Activated naive CD4-positive, alpha-beta T cell treated with anti-CD3 and anti-CD28 coated beads, Interleukin-2, amount 50 U/mL, for 24 hours (primary cell): ENCODE data around the gene B4GALNT1.

ENCODE experiments used
- H3K27ac Mint-ChIP-seq: one replicate; pipeline ENCODE4 v1.8.0; 2021; ENCODE audit warnings: mild to moderate bottlenecking, mixed read lengths
- H3K27me3 Mint-ChIP-seq: one replicate; pipeline ENCODE4 v1.8.0; 2021; ENCODE audit warnings: mixed read lengths
- H3K36me3 Mint-ChIP-seq: one replicate; pipeline ENCODE4 v1.8.0; 2021; ENCODE audit warnings: mixed read lengths
- H3K4me1 Mint-ChIP-seq: one replicate; pipeline ENCODE4 v1.8.0; 2021; ENCODE audit warnings: mixed read lengths
- H3K4me3 Mint-ChIP-seq: one replicate; pipeline ENCODE4 v1.8.0; 2021; ENCODE audit warnings: mild to moderate bottlenecking, mixed read lengths
- H3K9me3 Mint-ChIP-seq: one replicate; pipeline ENCODE4 v1.8.0; 2021; ENCODE audit warnings: mixed read lengths

Gene B4GALNT1

GRCh38 chr12:57607958-57608663, 24.9 kb downstream of the B4GALNT1 start:
- H3K27ac Mint-ChIP-seq, result peak overlapping the region; percentile 31
- H3K27me3 Mint-ChIP-seq, result peaks cover 1% of the 10 kb centered on the region
- H3K4me3 Mint-ChIP-seq, result no peak overlapping the region
- H3K9me3 Mint-ChIP-seq, result no peaks in the 10 kb centered on the region
- peaks cover 2% of the 10 kb centered on the region for H3K36me3 Mint-ChIP-seq
- H3K4me1 Mint-ChIP-seq, result peaks cover 29% of the 10 kb centered on the region

DNA sequence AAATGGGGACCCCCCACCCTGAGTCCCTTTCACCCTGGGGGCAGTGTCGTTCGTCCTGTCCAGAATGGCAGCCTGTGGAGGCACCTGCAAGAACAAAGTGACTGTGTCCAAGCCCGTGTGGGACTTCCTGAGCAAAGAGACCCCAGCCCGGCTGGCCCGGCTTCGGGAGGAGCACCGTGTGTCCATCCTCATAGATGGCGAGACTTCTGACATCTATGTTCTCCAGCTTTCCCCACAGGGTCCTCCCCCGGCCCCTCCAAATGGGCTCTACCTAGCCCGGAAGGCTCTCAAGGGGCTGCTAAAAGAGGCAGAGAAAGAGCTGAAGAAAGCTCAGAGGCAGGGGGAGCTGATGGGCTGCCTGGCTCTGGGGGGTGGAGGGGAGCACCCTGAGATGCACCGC, 26.2 kb downstream of the B4GALNT1 start:
- H3K36me3 Mint-ChIP-seq, result peaks cover 6% of the 10 kb centered on the region
- H3K4me3 Mint-ChIP-seq, result no peak overlapping the region
- H3K9me3 Mint-ChIP-seq, result no peaks in the 10 kb centered on the region
- H3K27ac Mint-ChIP-seq, result no peak overlapping the region
- H3K27me3 Mint-ChIP-seq, result peaks cover 1% of the 10 kb centered on the region
- H3K4me1 Mint-ChIP-seq, result peaks cover 35% of the 10 kb centered on the region

- Mint-ChIP-seq H3K4me1 (peaks cover 35% of the 10 kb centered on the region), H3K4me3 (no peak overlapping the region), H3K27ac (no peak overlapping the region), H3K27me3 (peaks cover 1% of the 10 kb centered on the region), H3K9me3 (no peaks in the 10 kb centered on the region), H3K36me3 (peaks cover 10% of the 10 kb centered on the region)
These were observed 26.6 kb downstream of the B4GALNT1 start for GRCh38 chr12:57606399-57606798.

- Mint-ChIP-seq H3K27me3 (peaks cover 1% of the 10 kb centered on the region), H3K4me3 (peak overlapping the region; percentile 85), H3K27ac (no peak overlapping the region), H3K9me3 (no peaks in the 10 kb centered on the region), H3K4me1 (peaks cover 35% of the 10 kb centered on the region), H3K36me3 (peaks cover 10% of the 10 kb centered on the region)
These were observed 27.1 kb downstream of the B4GALNT1 start for GRCh38 chr12:57605811-57606311.

DNA sequence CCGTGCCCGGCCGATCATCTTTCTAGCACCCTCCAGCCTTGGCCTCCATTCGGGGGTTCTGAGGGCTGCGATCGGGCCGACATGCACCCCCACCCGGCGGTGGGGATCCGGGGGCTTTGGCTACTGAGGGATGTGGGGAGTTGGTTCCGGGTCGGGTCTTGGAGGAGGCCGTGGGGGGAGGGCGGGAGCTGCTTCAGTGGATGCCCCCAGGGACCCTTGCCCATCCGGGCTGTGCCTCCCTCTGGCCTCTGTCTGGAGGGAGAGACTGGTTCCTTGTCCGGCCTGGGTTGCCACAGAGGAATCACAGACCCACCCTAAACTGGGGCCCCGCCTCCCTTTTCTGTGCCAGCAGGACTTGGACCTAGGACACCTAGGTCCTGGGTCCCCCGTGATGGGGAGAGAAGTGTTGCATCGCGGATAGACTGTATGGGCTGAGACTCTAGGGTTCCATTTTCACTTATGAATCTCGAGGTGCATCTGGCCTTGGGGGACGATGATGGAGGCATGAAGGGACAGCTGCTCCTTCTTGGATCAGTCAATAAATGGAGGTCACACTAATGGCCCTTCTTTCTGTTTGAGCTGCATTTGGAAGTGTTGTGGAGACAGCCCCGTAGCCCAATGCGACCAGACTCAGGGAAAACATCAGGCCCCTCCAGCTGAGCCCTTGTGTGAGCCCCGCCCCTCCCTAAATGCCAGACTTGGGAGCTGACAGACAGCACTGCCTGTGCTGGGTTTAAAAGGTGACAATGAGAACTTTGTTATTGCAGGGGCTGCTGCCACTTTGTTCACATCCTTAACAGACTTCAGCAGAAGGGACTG, 27.8 kb downstream of the B4GALNT1 start:
- Mint-ChIP-seq H3K9me3 (no peaks in the 10 kb centered on the region), H3K27me3 (no peaks in the 10 kb centered on the region), H3K36me3 (peaks cover 10% of the 10 kb centered on the region), H3K27ac (peak overlapping the region; percentile 66), H3K4me1 (peaks cover 31% of the 10 kb centered on the region), H3K4me3 (peak overlapping the region; percentile 85)

DNA sequence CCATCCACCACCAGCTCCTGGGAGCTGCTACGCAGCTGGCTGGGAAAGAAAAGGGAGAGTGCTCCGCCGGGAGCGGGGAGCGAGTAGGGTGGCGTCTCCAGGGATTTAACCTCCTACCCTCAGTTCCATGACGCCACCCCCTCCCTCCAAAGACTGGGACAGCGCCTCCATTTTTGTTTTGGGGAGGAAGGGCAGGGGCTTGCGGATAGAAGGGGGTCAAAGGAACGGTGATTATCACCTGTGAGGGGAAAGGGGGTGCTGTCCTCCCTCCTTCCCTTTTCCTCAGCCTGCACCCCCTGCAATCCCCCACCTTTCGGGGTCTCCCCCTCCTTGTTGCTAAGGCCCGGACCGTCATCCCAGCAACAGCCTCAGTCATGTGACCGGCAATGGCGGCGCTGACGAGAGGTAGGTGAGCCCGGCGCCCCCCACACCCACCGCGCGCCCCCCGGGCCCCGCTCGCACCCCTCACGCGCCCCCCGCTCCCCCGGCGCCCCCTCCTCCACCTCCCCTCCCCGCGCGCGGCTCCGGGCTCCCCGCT, 28.5 kb downstream of the B4GALNT1 start, which contains the start of gene DTX3:
Gene DTX3, plus strand, starts transcription at position 371 of the 538 bp plus-strand sequence. CDS start 1,694 bp downstream, outside the sequence.
- Mint-ChIP-seq H3K27me3 (no peaks in the 10 kb centered on the region), H3K9me3 (no peaks in the 10 kb centered on the region), H3K36me3 (peaks cover 11% of the 10 kb centered on the region), H3K4me3 (peak within 1 kb of the TSS; percentile 85), H3K4me1 (peaks cover 31% of the 10 kb centered on the region), H3K27ac (peak within 1 kb of the TSS; percentile 88)

GRCh38 chr12:57603815-57604453, 29.1 kb downstream of the B4GALNT1 start:
- Mint-ChIP-seq H3K27me3 (no peaks in the 10 kb centered on the region), H3K9me3 (no peaks in the 10 kb centered on the region), H3K27ac (peak overlapping the region; percentile 88), H3K4me3 (peak overlapping the region; percentile 85), H3K36me3 (peaks cover 11% of the 10 kb centered on the region), H3K4me1 (peaks cover 31% of the 10 kb centered on the region)

GRCh38 chr12:57603324-57603723, 29.7 kb downstream of the B4GALNT1 start:
- peaks cover 9% of the 10 kb centered on the region for H3K36me3 Mint-ChIP-seq
- peaks cover 31% of the 10 kb centered on the region for H3K4me1 Mint-ChIP-seq
- H3K4me3 Mint-ChIP-seq, result peak overlapping the region; percentile 85
- H3K27me3 Mint-ChIP-seq, result no peaks in the 10 kb centered on the region
- H3K9me3 Mint-ChIP-seq, result no peaks in the 10 kb centered on the region
- peak overlapping the region; percentile 88 for H3K27ac Mint-ChIP-seq

GRCh38 chr12:57602544-57602943, 30.5 kb downstream of the B4GALNT1 start:
- peaks cover 12% of the 10 kb centered on the region for H3K36me3 Mint-ChIP-seq
- peaks cover 31% of the 10 kb centered on the region for H3K4me1 Mint-ChIP-seq

DNA sequence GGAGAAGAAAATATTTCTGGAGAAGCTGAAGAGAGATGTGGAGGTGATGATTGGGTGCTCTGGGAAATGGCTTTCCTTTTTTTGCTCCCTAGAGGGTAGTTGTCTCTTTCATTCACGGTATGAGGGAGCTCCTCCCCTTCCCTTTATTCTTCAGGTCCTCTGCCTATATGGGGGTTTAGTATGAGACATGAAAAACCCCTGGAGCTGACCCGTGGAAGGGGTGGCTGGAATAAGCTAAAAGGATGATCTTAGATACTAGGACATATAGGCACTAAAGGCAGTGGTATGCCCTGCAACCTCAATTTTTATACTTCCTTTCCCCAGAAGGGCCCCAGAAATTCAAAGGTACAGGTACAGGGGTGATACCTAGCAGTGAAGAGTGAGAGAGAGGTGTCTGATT, 32.6 kb downstream of the B4GALNT1 start:
- Mint-ChIP-seq H3K4me1 (peaks cover 25% of the 10 kb centered on the region), H3K4me3 (no peak overlapping the region), H3K27ac (no peak overlapping the region), H3K27me3 (no peaks in the 10 kb centered on the region), H3K36me3 (peaks cover 17% of the 10 kb centered on the region), H3K9me3 (no peaks in the 10 kb centered on the region)

More at GRCh38 chr12:57602544-57602943, 30.5 kb downstream of the B4GALNT1 start:
- peak overlapping the region; percentile 30 for H3K27ac Mint-ChIP-seq
- H3K27me3 Mint-ChIP-seq, result no peaks in the 10 kb centered on the region
- no peaks in the 10 kb centered on the region for H3K9me3 Mint-ChIP-seq
- H3K4me3 Mint-ChIP-seq, result no peak overlapping the region

DNA sequence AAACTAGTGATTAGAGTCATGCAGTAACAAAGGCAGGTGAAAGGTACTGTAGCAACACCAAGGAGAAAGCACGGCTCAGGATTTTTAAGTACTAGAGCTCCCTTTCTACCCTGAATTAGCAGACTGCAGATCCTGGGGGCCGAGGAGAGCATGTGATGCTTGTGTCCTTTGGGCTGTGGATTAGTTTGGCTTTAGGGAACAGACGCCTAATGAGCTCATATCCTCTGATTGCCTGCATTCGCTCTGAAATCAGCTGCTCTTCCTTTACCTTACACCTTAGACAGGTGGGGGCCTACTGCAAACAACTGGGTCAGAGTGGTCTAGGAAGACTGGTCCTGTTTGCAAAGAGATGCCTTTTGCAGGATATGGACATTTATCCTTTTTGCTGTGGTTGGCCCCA, 39.8 kb downstream of the B4GALNT1 start:
- no peaks in the 10 kb centered on the region for H3K27me3 Mint-ChIP-seq
- no peak overlapping the region for H3K4me3 Mint-ChIP-seq
- H3K9me3 Mint-ChIP-seq, result no peaks in the 10 kb centered on the region
- H3K36me3 Mint-ChIP-seq, result peaks cover 8% of the 10 kb centered on the region
- H3K4me1 Mint-ChIP-seq, result peaks cover 25% of the 10 kb centered on the region
- no peak overlapping the region for H3K27ac Mint-ChIP-seq

DNA sequence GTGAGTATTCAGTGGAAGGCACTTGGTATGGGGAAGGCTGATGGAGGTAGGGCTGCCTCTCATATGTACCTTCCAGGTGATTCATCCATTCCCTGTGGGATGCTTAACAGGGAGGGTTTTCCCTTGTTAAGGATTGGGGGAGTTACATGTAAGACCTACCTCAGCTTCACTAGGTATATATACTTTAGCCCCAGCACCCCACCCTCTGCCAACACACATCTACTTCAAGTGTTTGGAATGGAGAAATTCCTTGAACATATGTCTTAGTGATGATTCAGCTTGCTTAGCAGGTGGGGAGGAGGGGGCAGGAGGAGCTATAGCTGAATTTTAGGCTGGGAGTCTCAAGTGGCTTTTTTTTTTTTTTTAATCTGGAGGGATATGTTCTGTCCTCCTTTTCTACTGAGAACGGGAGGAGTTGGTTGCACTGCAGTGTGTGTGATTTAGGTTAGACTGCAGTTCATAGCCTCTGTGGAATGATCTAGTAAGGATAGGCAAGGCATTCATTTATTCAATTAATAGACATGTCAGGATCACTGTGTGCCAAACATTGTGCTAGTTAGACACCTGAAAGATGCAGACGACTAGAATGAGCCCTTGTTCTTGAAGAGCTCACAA, 40.3 kb downstream of the B4GALNT1 start:
- Mint-ChIP-seq H3K9me3 (no peaks in the 10 kb centered on the region), H3K27ac (no peak overlapping the region), H3K27me3 (no peaks in the 10 kb centered on the region), H3K36me3 (peaks cover 6% of the 10 kb centered on the region), H3K4me3 (peak overlapping the region; percentile 88), H3K4me1 (peaks cover 25% of the 10 kb centered on the region)

DNA sequence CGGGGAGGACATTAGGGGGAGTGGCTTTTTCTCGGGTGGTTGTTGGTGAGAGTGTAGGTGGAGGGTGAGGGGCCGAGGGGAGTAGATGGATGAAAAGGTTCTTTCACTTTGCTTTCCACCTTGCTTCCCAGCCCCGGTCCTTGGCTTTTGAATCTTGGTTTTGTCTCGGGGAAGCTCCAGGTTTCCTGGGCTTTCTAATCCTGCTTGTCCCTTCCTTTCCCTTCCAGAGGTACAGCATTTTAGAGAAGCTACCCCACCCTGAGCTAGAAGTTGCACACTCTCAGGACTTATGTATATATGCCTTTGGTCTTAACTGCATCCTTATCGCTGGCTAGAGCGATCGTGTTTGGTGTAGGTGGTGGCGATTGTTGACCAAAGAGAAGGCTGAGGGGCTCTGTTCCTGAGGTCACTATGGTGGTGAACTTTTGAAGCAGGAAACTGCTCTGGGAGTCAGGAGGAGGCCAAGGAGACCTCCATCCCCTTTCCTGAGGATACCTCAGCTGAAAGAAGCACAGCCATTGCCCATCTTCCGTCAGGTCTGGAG, 41.1 kb downstream of the B4GALNT1 start:
- Mint-ChIP-seq H3K27ac (peak overlapping the region; percentile 93), H3K4me3 (peak overlapping the region; percentile 88), H3K9me3 (no peaks in the 10 kb centered on the region), H3K4me1 (peaks cover 25% of the 10 kb centered on the region), H3K27me3 (no peaks in the 10 kb centered on the region), H3K36me3 (peaks cover 2% of the 10 kb centered on the region)

GRCh38 chr12:57590864-57591781, 41.9 kb downstream of the B4GALNT1 start, which contains the start of gene PIP4K2C:
Gene PIP4K2C, plus strand, starts transcription at chr12:57591192. Its CDS starts 98 bp downstream, at chr12:57591290.
- Mint-ChIP-seq H3K4me1 (peaks cover 25% of the 10 kb centered on the region), H3K4me3 (peak within 1 kb of the TSS; percentile 88), H3K9me3 (no peaks in the 10 kb centered on the region), H3K27me3 (no peaks in the 10 kb centered on the region), H3K27ac (peak within 1 kb of the TSS; percentile 93), H3K36me3 (peaks cover 2% of the 10 kb centered on the region)
